Stimulated activated CD4-positive, alpha-beta T cell treated with anti-CD3 and anti-CD28 coated beads, TNF-alpha, amount 100 ng/mL, for 48 hours (primary cell): ENCODE data around the gene GPSM3.
A peak's percentile ranks its signal among the peaks of the same experiment; 100 is the strongest.
"Not testable (repeated sequence)": the region's sequence is repeated elsewhere in the genome, so short reads cannot be mapped to it uniquely, and the experiment has no call there.

Source experiments
- DNase-seq, 3 donors: peaks; one replicate each; pipeline ENCODE4 v3.0.0-alpha.2; 2020; ENCODE audit warnings: low read depth in 3 of 3

GPSM3 gene

GRCh38 chr6:32151181-32151862, 41.1 kb downstream of the GPSM3 start:
- DNase-seq, result no peak

- DNase-seq, result no peak
Observed at GRCh38 chr6:32149932-32150870, 42.2 kb downstream of the GPSM3 start.

GRCh38 chr6:32149092-32149755, 43.2 kb downstream of the GPSM3 start:
- no peak for DNase-seq

GRCh38 chr6:32148289-32149091, 44.0 kb downstream of the GPSM3 start:
- peak; percentile 47 to 66 (median 65) for DNase-seq

GRCh38 chr6:32147401-32148132, 44.9 kb downstream of the GPSM3 start:
- no peak for DNase-seq

- DNase-seq, result no peak
Observed at GRCh38 chr6:32146687-32147086, 45.8 kb downstream of the GPSM3 start.

- no peak for DNase-seq
Observed at GRCh38 chr6:32146287-32146686, 46.2 kb downstream of the GPSM3 start.

- DNase-seq, result not testable (repeated sequence)
Observed at GRCh38 chr6:32144238-32144637, 48.2 kb downstream of the GPSM3 start.
